ENCODE measurements around the gene SUCO. TPM values are rescaled to one million over a fixed set of nuclear protein-coding genes. Genes with fewer than 3 reads are reported as not detected.
"Not testable (repeated sequence)": the region's sequence is repeated elsewhere in the genome, so short reads cannot be mapped to it uniquely, and the experiment has no call there.

Gene SUCO
- total and polyA plus RNA-seq, 2 of the 4 experiments (the other 2 are of a cell fraction): 11.4 to 21.5 TPM

DNA sequence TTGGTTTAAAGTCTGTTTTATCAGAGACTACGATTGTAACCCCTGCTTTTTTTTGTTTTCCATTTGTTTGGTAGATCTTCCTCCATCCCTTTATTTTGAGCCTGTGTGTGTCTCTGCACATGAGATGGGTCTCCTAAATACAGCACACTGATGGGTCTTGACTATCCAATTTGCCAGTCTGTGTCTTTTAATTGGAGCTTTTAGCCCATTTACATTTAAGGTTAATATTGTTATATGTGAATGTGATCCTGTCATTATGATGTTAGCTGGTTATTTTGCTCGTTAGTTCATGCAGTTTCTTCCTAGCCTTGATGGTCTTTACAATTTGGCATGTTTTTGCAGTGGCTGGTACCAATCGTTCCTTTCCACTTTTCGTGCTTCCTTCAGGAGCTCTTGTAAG, 62.1 kb downstream of the SUCO start:
- H2BK20ac ChIP-seq (ENCODE audit: low read depth, low read length); CTCF ChIA-PET; H2BK120ac ChIP-seq (ENCODE audit: low read depth, low read length); H3K9me1 ChIP-seq (ENCODE audit: insufficient read depth, low read length); H4K20me1 ChIP-seq (ENCODE audit: insufficient read depth, low read length); H3K4ac ChIP-seq (ENCODE audit: low read depth, low read length); H3K18ac ChIP-seq (ENCODE audit: low read depth, low read length); H3K4me2 ChIP-seq (ENCODE audit: low read depth, low read length); H3K27me3 ChIP-seq (ENCODE audit: control insufficient read depth, insufficient read depth, low read length); intact Hi-C loops (cut with micrococcal nuclease); H4K91ac ChIP-seq (ENCODE audit: insufficient read depth, low read depth, low read length); H4K8ac ChIP-seq (ENCODE audit: low read depth in 2 of 2, low read length in 2 of 2); H2AK9ac ChIP-seq (replicated peaks; ENCODE audit: low read depth, low read length, poor library complexity); H3K9ac ChIP-seq (ENCODE audit: low read depth, low read length); H2AFZ ChIP-seq (replicated peaks; ENCODE audit: low read length, poor library complexity); DNase-seq; dilution Hi-C loops (cut with HindIII; ENCODE audit: low sequenced_read_pairs, unreplicated experiment); H4K5ac ChIP-seq (ENCODE audit: low read depth, low read length); BruUV-seq (replicated peaks); H3K4me1 ChIP-seq (ENCODE audit: control insufficient read depth, insufficient read depth, low read length); ATAC-seq (ENCODE audit: low read depth); H3K4me3 ChIP-seq (ENCODE audit: insufficient read depth, low read depth, low read length); H3K27ac ChIP-seq (ENCODE audit: insufficient read depth, low read length); H3K9me3 ChIP-seq (ENCODE audit: control insufficient read depth, insufficient read depth, low read length); H3K14ac ChIP-seq (replicated peaks; ENCODE audit: low read depth, low read length); H2AK5ac ChIP-seq (ENCODE audit: low read depth, low read length); H3K23ac ChIP-seq (ENCODE audit: low read depth, low read length); in situ Hi-C loops (cut with MboI; ENCODE audit: low sequenced_read_pairs); H2BK15ac ChIP-seq (ENCODE audit: low read depth, low read length); H3K56ac ChIP-seq (ENCODE audit: extremely low read depth, insufficient read depth, low read length); H3K79me1 ChIP-seq (ENCODE audit: low read depth in 1 of 2, low read length in 2 of 2); POLR2A ChIA-PET (ENCODE audit: unreplicated experiment); H2BK5ac ChIP-seq (ENCODE audit: low read depth, low read length, poor library complexity, severe bottlenecking): not testable (repeated sequence)
- WGBS, 2 experiments (ENCODE audit: extremely low coverage in 2 of 2, insufficient read length in 1 of 2): 100% methylated on average over 2 of the region's 4 CpGs; no CpG with 5 or more reads in 1 of the 2 experiments
- peaks cover 17% of the 10 kb centered on the region for H3K36me3 ChIP-seq (ENCODE audit: control insufficient read depth, insufficient read depth, low read length)

- H3K23ac ChIP-seq (ENCODE audit: low read depth, low read length); H3K9ac ChIP-seq (ENCODE audit: low read depth, low read length); H3K4me3 ChIP-seq (ENCODE audit: insufficient read depth, low read depth, low read length); H3K27ac ChIP-seq (ENCODE audit: insufficient read depth, low read length); H2BK20ac ChIP-seq (ENCODE audit: low read depth, low read length); H3K56ac ChIP-seq (ENCODE audit: extremely low read depth, insufficient read depth, low read length); H3K14ac ChIP-seq (replicated peaks; ENCODE audit: low read depth, low read length); H3K4me2 ChIP-seq (ENCODE audit: low read depth, low read length); H2AFZ ChIP-seq (replicated peaks; ENCODE audit: low read length, poor library complexity); dilution Hi-C loops (cut with HindIII; ENCODE audit: low sequenced_read_pairs, unreplicated experiment); H3K27me3 ChIP-seq (ENCODE audit: control insufficient read depth, insufficient read depth, low read length); H3K79me1 ChIP-seq (ENCODE audit: low read depth in 1 of 2, low read length in 2 of 2); H2BK15ac ChIP-seq (ENCODE audit: low read depth, low read length); DNase-seq; H2AK5ac ChIP-seq (ENCODE audit: low read depth, low read length); H4K91ac ChIP-seq (ENCODE audit: insufficient read depth, low read depth, low read length); ATAC-seq (ENCODE audit: low read depth); H3K18ac ChIP-seq (ENCODE audit: low read depth, low read length); H4K5ac ChIP-seq (ENCODE audit: low read depth, low read length); CTCF ChIA-PET; H3K4me1 ChIP-seq (ENCODE audit: control insufficient read depth, insufficient read depth, low read length); H4K20me1 ChIP-seq (ENCODE audit: insufficient read depth, low read length); H3K9me3 ChIP-seq (ENCODE audit: control insufficient read depth, insufficient read depth, low read length); H4K8ac ChIP-seq (ENCODE audit: low read depth in 2 of 2, low read length in 2 of 2); intact Hi-C loops (cut with micrococcal nuclease); H3K4ac ChIP-seq (ENCODE audit: low read depth, low read length); H3K9me1 ChIP-seq (ENCODE audit: insufficient read depth, low read length); in situ Hi-C loops (cut with MboI; ENCODE audit: low sequenced_read_pairs); H2BK5ac ChIP-seq (ENCODE audit: low read depth, low read length, poor library complexity, severe bottlenecking); H2AK9ac ChIP-seq (replicated peaks; ENCODE audit: low read depth, low read length, poor library complexity); POLR2A ChIA-PET (ENCODE audit: unreplicated experiment); BruUV-seq (replicated peaks); H2BK120ac ChIP-seq (ENCODE audit: low read depth, low read length): not testable (repeated sequence)
- H3K36me3 ChIP-seq (ENCODE audit: control insufficient read depth, insufficient read depth, low read length): peaks cover 16% of the 10 kb centered on the region
- no CpG with 5 or more reads among the region's 10 CpGs for WGBS, 2 experiments (ENCODE audit: extremely low coverage in 2 of 2, insufficient read length in 1 of 2)
Observed at GRCh38 chr1:172596782-172597181, 63.8 kb downstream of the SUCO start.

Measured in IMR-90 (cell line).